Muscle of back (tissue), 11 donors: ENCODE data around the gene PLAC1. TPM values are rescaled to one million over a fixed set of nuclear protein-coding genes. Genes with fewer than 3 reads are reported as not detected.

ENCODE experiments used
- DNase-seq, 3 donors: peaks; one replicate each; pipeline versions ENCODE4 v3.0.0 to v3.0.0-alpha.2; 2013
- polyA plus RNA-seq, 10 donors: library from polyadenylated mRNA; unstranded; fragments of 120-200 nt; gene quantifications; one replicate each; pipeline ENCODE4 v1.2.1, GENCODE V29; 2013; ENCODE audit not compliant: insufficient read length in 10 of 10

Gene PLAC1
- polyA plus RNA-seq, 10 donors = 0.97 to 4.1 (median 1.9) TPM

GRCh38 chrX:134588806-134589205 is 69.5 kb downstream of the PLAC1 start:
- no peak for DNase-seq

GRCh38 chrX:134580907-134581306 is 77.4 kb downstream of the PLAC1 start:
- no peak for DNase-seq

- no peak for DNase-seq
These were observed 84.6 kb downstream of the PLAC1 start for GRCh38 chrX:134573683-134574035.

GRCh38 chrX:134572816-134573682 is 85.2 kb downstream of the PLAC1 start:
- DNase-seq = peak in 1 of 3 donors; percentile 31

- peak; percentile 24 to 80 (median 57) for DNase-seq
These were observed 86.5 kb downstream of the PLAC1 start for GRCh38 chrX:134571796-134572195.

GRCh38 chrX:134570899-134571298 is 87.4 kb downstream of the PLAC1 start:
- DNase-seq = peak in 1 of 3 donors; percentile 41

GRCh38 chrX:134570509-134570846 is 87.8 kb downstream of the PLAC1 start:
- DNase-seq = peak in 1 of 3 donors; percentile 43

GRCh38 chrX:134569306-134569705 is 89.0 kb downstream of the PLAC1 start:
- DNase-seq = no peak

GRCh38 chrX:134568285-134569016 is 89.8 kb downstream of the PLAC1 start:
- DNase-seq = no peak

- no peak for DNase-seq
These were observed 91.8 kb downstream of the PLAC1 start for GRCh38 chrX:134566506-134566905.

- no peak for DNase-seq
These were observed 96.3 kb downstream of the PLAC1 start for GRCh38 chrX:134562002-134562401.

- no peak for DNase-seq
These were observed 100.1 kb downstream of the PLAC1 start for GRCh38 chrX:134558133-134558532.

- DNase-seq = no peak
These were observed 104.0 kb downstream of the PLAC1 start for GRCh38 chrX:134554291-134554690.

- peak in 2 of 3 donors; percentile 21 to 71 for DNase-seq
These were observed 105.9 kb downstream of the PLAC1 start for GRCh38 chrX:134552351-134552750.

GRCh38 chrX:134551376-134552048 is 106.8 kb downstream of the PLAC1 start:
- DNase-seq = peak in 2 of 3 donors; percentile 55 to 62

- DNase-seq = peak; percentile 35 to 80 (median 43)
These were observed 109.7 kb downstream of the PLAC1 start for GRCh38 chrX:134548257-134549201.

- DNase-seq = peak in 1 of 3 donors; percentile 65
These were observed 111.1 kb downstream of the PLAC1 start for GRCh38 chrX:134547047-134547679.

GRCh38 chrX:134546187-134546586 is 112.1 kb downstream of the PLAC1 start:
- DNase-seq = peak in 1 of 3 donors; percentile 37

- DNase-seq = peak; percentile 45 to 75 (median 69)
These were observed 112.8 kb downstream of the PLAC1 start for GRCh38 chrX:134545510-134545909.

- peak; percentile 44 to 79 (median 51) for DNase-seq
These were observed 113.6 kb downstream of the PLAC1 start for GRCh38 chrX:134544513-134545151.
